DND-41 (cell line): ENCODE data around the gene ABT1.

Source experiments
- ATAC-seq: fragments of 200-7000 bp; cut with Tn5 transposase; 3 replicates; pipeline ENCODE4 v1.9.1; 2021; ENCODE audit warnings: low read depth; ENCODE audit not compliant: insufficient read depth
- DNase-seq: peaks from one replicate; pipeline ENCODE4 v3.0.0-alpha.2; 2020
- H2AFZ ChIP-seq: 2 replicates; pipeline ENCODE4 v1.6.0; 2012; ENCODE audit warnings: low read depth, low read length
- H3K27ac ChIP-seq: 2 replicates; pipeline ENCODE4 v1.5.1; 2012; ENCODE audit warnings: low read length, inconsistent platforms
- H3K27me3 ChIP-seq: fragments of 200-600 bp; sonication (generic); 2 replicates; pipeline ENCODE4 v1.6.0; 2012; ENCODE audit warnings: low read length, mild to moderate bottlenecking, inconsistent platforms; ENCODE audit not compliant: insufficient read depth, poor library complexity
- H3K36me3 ChIP-seq: 2 replicates; pipeline ENCODE4 v1.5.1; 2012; ENCODE audit warnings: low read length, inconsistent platforms; ENCODE audit not compliant: insufficient read depth
- H3K4me1 ChIP-seq: 2 replicates; pipeline ENCODE4 v1.5.1; 2012; ENCODE audit warnings: mild to moderate bottlenecking, low read length; ENCODE audit not compliant: insufficient read depth
- H3K4me2 ChIP-seq: 2 replicates; pipeline ENCODE4 v1.6.0; 2012; ENCODE audit warnings: mild to moderate bottlenecking, moderate library complexity, low read length, inconsistent platforms; ENCODE audit not compliant: insufficient read depth
- H3K4me3 ChIP-seq, 2 experiments: fragments of 200-600 bp in 1 of 2; shearing (Covaris generic) in 1 of 2; 2 replicates each; pipeline ENCODE4 v1.5.1; 2012 to 2016; ENCODE audit warnings: inconsistent platforms in 2 of 2, low read length in 2 of 2, mild to moderate bottlenecking in 2 of 2, low read depth in 1 of 2, moderate library complexity in 1 of 2
- H3K79me2 ChIP-seq: 2 replicates; pipeline ENCODE4 v1.6.0; 2012; ENCODE audit warnings: low read length, inconsistent platforms; ENCODE audit not compliant: insufficient read depth
- H3K9ac ChIP-seq: 2 replicates; pipeline ENCODE4 v1.6.0; 2012; ENCODE audit warnings: low read depth, mild to moderate bottlenecking, inconsistent platforms, low read length, moderate library complexity
- H3K9me3 ChIP-seq: 2 replicates; pipeline ENCODE4 v1.5.1; 2012; ENCODE audit warnings: low read length, moderate library complexity, mild to moderate bottlenecking, inconsistent platforms; ENCODE audit not compliant: insufficient read depth, severe bottlenecking
- H4K20me1 ChIP-seq: 2 replicates; pipeline ENCODE4 v1.6.0; 2012; ENCODE audit warnings: low read length; ENCODE audit not compliant: insufficient read depth
- EZH2 ChIP-seq: IDR thresholded peaks from 3 replicates; pipeline ENCODE4 v1.6.1; 2012; ENCODE audit warnings: borderline replicate concordance, low read depth, mild to moderate bottlenecking, moderate library complexity, low read length, inconsistent platforms; ENCODE audit not compliant: severe bottlenecking
- TF ChIP-seq, protein P1 (sequence below): IDR thresholded peaks from 2 replicates; pipeline ENCODE4 v1.5.1; 2012; ENCODE audit warnings: borderline replicate concordance, low read length, moderate library complexity, mild to moderate bottlenecking; ENCODE audit not compliant: poor library complexity, severe bottlenecking; ENCODE audit errors: extremely low read depth

The ABT1 gene

GRCh38 chr6:26594730-26595632 is 1.8 kb upstream of the ABT1 start:
- Histone ChIP-seq H3K4me3 (peak overlapping the region; percentile 58 to 84; a peak in 3 of 4 replicates), H3K4me2 (peak overlapping the region; percentile 93), H3K27me3 (no peaks in the 10 kb centered on the region), H4K20me1 (peaks cover 9% of the 10 kb centered on the region), H3K36me3 (peaks cover 24% of the 10 kb centered on the region), H3K9ac (peak overlapping the region; percentile 73), H3K9me3 (no peaks in the 10 kb centered on the region), H3K27ac (peak overlapping the region; percentile 35; the same call in 1 of the 2 replicates), H2AFZ (peak overlapping the region; percentile 79), H3K79me2 (peaks cover 21% of the 10 kb centered on the region), H3K4me1 (peaks cover 24% of the 10 kb centered on the region)
- no peak for TF ChIP-seq EZH2
- TF ChIP-seq, protein P1, sequence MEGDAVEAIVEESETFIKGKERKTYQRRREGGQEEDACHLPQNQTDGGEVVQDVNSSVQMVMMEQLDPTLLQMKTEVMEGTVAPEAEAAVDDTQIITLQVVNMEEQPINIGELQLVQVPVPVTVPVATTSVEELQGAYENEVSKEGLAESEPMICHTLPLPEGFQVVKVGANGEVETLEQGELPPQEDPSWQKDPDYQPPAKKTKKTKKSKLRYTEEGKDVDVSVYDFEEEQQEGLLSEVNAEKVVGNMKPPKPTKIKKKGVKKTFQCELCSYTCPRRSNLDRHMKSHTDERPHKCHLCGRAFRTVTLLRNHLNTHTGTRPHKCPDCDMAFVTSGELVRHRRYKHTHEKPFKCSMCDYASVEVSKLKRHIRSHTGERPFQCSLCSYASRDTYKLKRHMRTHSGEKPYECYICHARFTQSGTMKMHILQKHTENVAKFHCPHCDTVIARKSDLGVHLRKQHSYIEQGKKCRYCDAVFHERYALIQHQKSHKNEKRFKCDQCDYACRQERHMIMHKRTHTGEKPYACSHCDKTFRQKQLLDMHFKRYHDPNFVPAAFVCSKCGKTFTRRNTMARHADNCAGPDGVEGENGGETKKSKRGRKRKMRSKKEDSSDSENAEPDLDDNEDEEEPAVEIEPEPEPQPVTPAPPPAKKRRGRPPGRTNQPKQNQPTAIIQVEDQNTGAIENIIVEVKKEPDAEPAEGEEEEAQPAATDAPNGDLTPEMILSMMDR: no peak
- no peak for ATAC-seq
- DNase-seq: no peak

DNA sequence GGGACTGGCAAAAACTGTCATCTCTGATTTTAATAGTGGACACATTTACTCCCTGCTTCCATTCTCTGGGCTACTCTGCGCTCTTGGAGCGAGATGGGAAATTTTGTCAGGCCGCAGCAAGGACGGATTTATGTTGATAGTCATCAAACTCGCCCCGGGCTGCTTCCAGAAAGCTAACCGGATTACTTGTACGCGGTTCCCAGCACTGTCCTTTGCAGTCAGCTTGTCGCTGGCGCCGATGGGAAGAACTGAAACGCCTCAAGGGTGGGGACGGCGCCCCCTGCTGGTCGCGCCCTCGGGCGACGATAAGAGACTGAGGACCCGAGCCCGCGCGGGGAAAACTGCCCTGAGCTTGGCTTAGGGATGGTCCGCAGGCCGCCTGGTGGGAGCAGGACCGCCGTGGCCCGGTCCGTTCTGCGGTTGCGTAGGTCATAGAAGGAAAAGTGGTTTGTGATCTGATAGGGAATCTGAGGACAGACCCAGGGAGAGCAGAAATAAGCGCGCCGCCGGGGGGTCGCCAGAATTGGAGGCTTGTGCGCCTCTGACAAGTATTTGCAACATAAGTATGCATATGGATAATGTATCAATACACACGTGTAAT is 984 bp upstream of the ABT1 start:
- Histone ChIP-seq H3K9me3 (no peaks in the 10 kb centered on the region), H3K4me3 (peak overlapping the region; percentile 58 to 84; a peak in 3 of 4 replicates), H2AFZ (peak overlapping the region; percentile 79), H3K4me2 (peak overlapping the region; percentile 93), H3K4me1 (peaks cover 24% of the 10 kb centered on the region), H3K27ac (peak overlapping the region; percentile 61), H3K27me3 (no peaks in the 10 kb centered on the region), H3K9ac (peak overlapping the region; percentile 73), H3K36me3 (peaks cover 24% of the 10 kb centered on the region), H3K79me2 (peaks cover 21% of the 10 kb centered on the region), H4K20me1 (peaks cover 9% of the 10 kb centered on the region)
- ATAC-seq (peak; percentile 83), DNase-seq (peak; percentile 89)
- no peak for TF ChIP-seq EZH2
- TF ChIP-seq, protein P1: peak; percentile 92

DNA sequence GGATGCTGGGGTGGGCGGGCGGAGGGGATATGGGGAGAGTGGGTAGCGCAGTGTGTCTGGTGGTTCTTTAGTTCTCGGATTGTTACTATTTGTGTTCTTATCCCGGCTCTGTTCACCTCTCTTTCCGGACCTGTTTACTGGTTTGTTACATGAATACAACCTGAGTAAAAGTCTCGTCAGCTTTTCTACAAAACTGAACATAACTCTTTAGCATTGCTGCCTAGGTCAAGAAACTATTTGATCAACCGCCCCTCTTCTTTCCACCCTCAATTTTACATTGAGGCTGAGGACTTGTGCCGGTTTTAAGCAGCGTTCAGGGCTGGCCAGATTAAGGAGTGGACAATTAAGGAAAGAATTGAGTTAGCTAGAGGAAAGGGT is 625 bp downstream of the ABT1 start:
- no peak for DNase-seq
- Histone ChIP-seq H4K20me1 (peaks cover 9% of the 10 kb centered on the region), H3K27me3 (no peaks in the 10 kb centered on the region), H3K79me2 (peaks cover 21% of the 10 kb centered on the region), H3K9ac (peak overlapping the region; percentile 73), H3K4me3 (peak overlapping the region; percentile 58 to 84; a peak in 3 of 4 replicates), H3K36me3 (peaks cover 24% of the 10 kb centered on the region), H3K4me2 (peak overlapping the region; percentile 93), H3K4me1 (peaks cover 24% of the 10 kb centered on the region), H3K27ac (peak overlapping the region; percentile 85), H3K9me3 (no peaks in the 10 kb centered on the region), H2AFZ (peak overlapping the region; percentile 81)
- no peak for ATAC-seq
- no peak for TF ChIP-seq EZH2

DNA sequence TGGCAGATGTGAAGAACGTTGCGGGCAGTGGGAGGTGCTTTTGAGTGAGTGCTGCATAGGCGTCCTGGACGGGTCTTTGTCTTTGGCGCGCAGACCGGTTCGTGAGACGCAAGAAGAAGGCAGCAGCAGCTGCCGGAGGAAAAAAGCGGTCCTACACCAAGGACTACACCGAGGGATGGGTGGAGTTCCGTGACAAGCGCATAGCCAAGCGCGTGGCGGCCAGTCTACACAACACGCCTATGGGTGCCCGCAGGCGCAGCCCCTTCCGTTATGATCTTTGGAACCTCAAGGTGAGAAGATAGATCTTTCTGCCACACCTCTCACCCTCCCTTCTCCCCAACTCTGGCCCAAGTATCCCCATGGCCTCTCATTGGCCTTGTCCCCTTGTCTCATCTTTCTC is 1.1 kb downstream of the ABT1 start:
- peak overlapping the region; percentile 73 for H3K9ac ChIP-seq
- H2AFZ ChIP-seq: no peak overlapping the region
- H3K9me3 ChIP-seq: no peaks in the 10 kb centered on the region
- H4K20me1 ChIP-seq: peaks cover 9% of the 10 kb centered on the region
- H3K36me3 ChIP-seq: peaks cover 24% of the 10 kb centered on the region
- H3K4me3 ChIP-seq: peak overlapping the region; percentile 58 to 84; a peak in 3 of 4 replicates
- H3K4me2 ChIP-seq: peak overlapping the region; percentile 93
- no peak for DNase-seq
- H3K27ac ChIP-seq: peak overlapping the region; percentile 85
- no peaks in the 10 kb centered on the region for H3K27me3 ChIP-seq
- H3K79me2 ChIP-seq: peaks cover 21% of the 10 kb centered on the region
- peaks cover 24% of the 10 kb centered on the region for H3K4me1 ChIP-seq
- ATAC-seq: no peak
- TF ChIP-seq, protein P1: no peak
- no peak for TF ChIP-seq EZH2
